GM19193 (cell line): Measurements from ENCODE around the gene ALDH3B1.
A peak's percentile ranks its signal among the peaks of the same experiment; 100 is the strongest.

Experiments
- POLR2A ChIP-seq: IDR thresholded peaks from 4 replicates; pipeline ENCODE4 v1.6.1; 2011; ENCODE audit not compliant: insufficient read depth, insufficient read length; ENCODE audit errors: extremely low read depth

The ALDH3B1 gene

GRCh38 chr11:68040101-68040956, 30.2 kb downstream of the ALDH3B1 start:
- TF ChIP-seq POLR2A: peak; percentile 68

- TF ChIP-seq POLR2A: no peak
Measured at GRCh38 chr11:68040957-68041591, 30.9 kb downstream of the ALDH3B1 start.

- TF ChIP-seq POLR2A: no peak
Measured at GRCh38 chr11:68041617-68042218, 31.6 kb downstream of the ALDH3B1 start.

- TF ChIP-seq POLR2A: no peak
Measured at GRCh38 chr11:68042219-68043028, 32.3 kb downstream of the ALDH3B1 start.

- no peak for TF ChIP-seq POLR2A
Measured at GRCh38 chr11:68043029-68043348, 32.9 kb downstream of the ALDH3B1 start.

- no peak for TF ChIP-seq POLR2A
Measured at GRCh38 chr11:68043349-68044144, 33.4 kb downstream of the ALDH3B1 start.

GRCh38 chr11:68044145-68044813, 34.2 kb downstream of the ALDH3B1 start:
- no peak for TF ChIP-seq POLR2A

GRCh38 chr11:68044898-68045351, 34.8 kb downstream of the ALDH3B1 start:
- no peak for TF ChIP-seq POLR2A

- no peak for TF ChIP-seq POLR2A
Measured at GRCh38 chr11:68047437-68048290, 37.5 kb downstream of the ALDH3B1 start.

- TF ChIP-seq POLR2A: no peak
Measured at GRCh38 chr11:68048681-68049508, 38.8 kb downstream of the ALDH3B1 start.

GRCh38 chr11:68049509-68050370, 39.6 kb downstream of the ALDH3B1 start:
- no peak for TF ChIP-seq POLR2A
